NCI-H526 (cell line): ENCODE measurements around the gene ABI3BP.
"Not testable (repeated sequence)": the region's sequence is repeated elsewhere in the genome, so short reads cannot be mapped to it uniquely, and the experiment has no call there.

ENCODE experiments used
- DNase-seq, 2 experiments: peaks; one replicate each; lab custom pipeline; 2025; lab: John Stamatoyannopoulos, UW

The ABI3BP gene, protein sequence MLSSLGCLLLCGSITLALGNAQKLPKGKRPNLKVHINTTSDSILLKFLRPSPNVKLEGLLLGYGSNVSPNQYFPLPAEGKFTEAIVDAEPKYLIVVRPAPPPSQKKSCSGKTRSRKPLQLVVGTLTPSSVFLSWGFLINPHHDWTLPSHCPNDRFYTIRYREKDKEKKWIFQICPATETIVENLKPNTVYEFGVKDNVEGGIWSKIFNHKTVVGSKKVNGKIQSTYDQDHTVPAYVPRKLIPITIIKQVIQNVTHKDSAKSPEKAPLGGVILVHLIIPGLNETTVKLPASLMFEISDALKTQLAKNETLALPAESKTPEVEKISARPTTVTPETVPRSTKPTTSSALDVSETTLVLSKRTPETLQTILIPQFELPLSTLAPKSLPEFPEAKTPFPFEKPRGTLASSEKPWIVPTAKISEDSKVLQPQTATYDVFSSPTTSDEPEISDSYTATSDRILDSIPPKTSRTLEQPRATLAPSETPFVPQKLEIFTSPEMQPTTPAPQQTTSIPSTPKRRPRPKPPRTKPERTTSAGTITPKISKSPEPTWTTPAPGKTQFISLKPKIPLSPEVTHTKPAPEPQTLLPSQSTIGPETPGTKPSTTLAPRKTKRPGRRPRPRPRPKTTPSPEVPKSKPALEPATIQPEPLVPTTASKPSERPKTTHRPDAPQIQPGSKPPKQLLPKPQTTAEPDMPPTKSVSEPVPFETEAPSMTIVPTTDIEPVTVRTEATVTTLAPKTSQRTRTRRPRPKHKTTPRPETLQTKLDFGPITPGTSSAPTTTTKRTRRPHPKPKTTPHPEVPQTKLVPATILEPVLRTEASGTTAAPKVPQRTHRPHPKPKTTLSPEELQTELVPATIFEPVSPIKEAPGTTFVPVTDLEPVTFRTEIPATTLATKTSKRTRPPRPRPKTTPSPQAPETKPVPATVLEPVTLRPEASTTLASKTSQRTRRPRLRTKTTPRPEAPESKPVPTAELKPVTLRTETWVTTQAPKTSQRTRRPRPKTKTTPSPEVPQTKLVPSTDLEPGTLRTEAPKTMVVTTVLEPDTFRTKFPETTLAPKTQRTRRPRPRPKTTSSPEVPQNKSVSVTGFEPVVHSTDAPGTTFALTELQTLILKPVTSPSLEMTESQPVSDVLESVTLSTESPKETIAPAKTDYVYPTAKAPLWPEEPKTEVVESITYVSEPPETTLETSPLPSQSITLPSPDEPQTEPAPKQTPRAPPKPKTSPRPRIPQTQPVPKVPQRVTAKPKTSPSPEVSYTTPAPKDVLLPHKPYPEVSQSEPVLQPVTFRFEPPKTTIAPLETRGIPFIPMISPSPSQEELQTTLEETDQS (N-terminal part only)

GRCh38 chr3:100993309-100993708 lies at the start of gene ABI3BP:
ABI3BP (minus strand) TSS chr3:100993421; CDS start chr3:100993384, 37 bp downstream.
- no peak for DNase-seq

DNA sequence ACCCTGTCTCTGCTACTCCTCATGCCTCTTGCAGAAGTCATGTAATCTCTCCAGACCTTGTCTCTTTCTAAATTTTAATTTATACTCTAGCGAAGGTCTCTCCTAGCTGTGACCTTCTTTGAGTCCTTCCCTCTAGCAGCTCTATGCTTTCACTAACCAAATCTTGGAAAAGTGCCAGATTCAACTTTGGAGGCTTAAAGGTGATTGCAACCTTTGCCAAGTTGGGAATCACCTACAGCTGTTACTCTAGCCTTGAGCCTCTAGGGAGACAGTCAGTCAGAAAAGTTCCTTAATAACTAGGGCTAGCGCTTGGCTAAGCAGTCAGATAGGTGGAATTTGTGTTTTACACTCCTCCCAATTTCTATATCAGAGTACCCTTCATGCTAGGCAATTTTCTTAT lies 46.1 kb upstream of the ABI3BP start:
- no peak for DNase-seq

DNA sequence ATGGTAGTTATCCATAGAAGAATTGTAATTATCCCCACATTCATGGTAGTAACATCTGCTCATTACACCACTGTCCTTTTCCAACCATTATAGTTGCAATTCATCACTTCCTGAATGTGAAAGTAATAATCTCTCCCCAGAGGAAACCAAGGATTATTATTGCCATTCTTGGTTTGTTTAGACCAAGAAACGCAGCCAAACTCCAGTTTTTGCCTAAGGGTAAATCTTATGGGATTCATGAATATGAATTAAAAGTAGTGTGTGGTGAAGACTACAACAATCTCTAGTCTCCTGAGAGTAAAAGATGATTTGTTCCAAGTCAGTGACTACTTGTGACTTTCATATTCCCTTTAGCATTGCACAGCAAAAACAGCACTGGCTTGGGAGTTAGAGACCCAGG lies 45.7 kb upstream of the ABI3BP start:
- DNase-seq = no peak

DNA sequence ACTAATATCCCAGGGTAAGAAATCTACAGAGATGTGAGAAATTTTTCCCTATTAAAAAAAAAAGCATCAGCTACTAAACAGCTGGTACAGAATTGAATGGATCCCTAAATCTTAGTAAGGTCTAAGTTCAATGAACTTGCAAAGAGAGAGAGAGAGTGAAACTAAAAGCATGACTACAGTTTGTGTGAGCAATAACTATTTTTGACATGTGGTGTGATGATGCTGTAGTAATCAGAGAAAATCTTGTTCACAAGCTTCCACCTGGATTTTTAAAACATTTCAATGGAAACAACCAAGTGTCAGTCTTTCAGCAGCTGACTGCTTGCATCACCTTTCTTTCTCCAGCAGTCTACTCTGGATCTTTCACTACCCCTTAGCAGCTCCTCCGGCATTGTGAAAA lies 45.2 kb upstream of the ABI3BP start:
- no peak for DNase-seq

DNA sequence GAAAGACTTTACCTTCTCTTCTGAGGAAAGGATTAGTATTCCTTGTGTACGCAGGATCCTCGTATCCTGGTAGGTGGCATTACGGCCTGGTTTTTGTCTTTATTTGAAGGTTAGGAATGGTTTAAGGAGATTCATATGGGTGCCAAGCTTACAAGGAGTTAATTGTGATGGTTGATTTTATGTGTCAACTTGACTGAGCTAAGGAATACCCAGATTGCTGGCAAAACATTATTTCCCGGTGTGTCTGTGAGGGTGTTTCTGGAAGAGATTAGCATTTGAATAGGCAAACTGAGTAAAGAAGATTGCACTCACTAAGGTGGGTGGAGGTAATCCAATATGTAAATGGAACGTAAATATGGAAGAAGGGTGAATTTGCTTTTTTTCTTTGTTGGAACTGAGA lies 44.4 kb upstream of the ABI3BP start:
- DNase-seq = no peak

DNA sequence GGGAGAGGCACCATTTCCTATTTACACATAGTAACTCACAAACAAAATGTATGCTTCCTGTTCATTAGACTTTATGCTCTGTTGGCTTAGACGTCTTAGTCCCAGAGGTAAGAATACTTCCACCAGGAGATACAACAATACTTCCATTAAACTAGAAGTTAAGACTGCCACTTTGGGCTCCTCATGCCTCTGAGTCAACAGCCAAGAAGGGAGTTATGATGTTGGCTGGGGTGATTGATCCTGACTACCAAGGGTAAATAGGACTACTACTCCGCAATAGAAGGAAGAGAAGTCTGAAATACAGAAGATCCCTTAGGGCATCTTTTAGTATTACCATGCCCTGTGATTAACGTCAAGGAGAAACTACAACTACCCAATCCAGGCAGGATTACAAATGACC lies 43.5 kb upstream of the ABI3BP start:
- DNase-seq = no peak

DNA sequence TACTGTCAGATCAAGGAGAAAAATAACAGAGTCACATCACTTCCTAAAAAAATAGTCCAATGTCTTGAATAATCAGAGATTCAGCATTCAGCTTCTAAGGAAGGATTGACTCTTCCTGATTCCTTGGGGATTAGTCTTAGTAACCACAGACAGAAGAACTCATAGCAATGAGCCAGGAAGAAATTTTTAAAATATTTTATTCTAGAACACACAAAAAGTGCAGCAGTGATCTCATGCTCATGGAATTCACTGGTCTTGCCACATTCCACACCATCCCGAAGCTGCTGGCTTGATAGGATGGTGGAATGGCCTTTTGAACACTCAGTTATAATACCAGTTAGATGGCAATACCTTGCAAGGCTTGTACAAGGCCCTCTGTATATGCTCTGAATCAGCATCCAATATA lies 43.0 kb upstream of the ABI3BP start:
- no peak for DNase-seq

DNA sequence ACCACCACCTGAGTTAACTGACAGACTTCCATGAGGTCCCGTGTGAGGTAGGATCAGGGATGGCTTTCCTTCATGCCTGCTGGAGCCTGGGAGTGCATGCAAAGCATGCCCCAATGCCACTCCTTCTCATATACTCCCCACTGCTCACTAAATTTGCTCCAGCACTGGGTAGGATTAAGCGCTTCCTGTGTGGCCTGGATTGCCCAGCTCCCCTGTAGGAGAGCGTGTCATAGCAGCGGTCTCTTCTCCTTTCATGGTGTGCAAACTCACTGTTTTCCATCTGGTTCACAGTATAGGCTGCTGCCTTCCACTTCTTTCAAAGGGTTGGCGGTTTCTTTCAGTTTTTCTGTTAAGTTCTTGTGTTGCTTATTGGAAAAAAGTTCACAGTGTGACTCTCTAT lies 34.1 kb upstream of the ABI3BP start:
- no peak for DNase-seq

DNA sequence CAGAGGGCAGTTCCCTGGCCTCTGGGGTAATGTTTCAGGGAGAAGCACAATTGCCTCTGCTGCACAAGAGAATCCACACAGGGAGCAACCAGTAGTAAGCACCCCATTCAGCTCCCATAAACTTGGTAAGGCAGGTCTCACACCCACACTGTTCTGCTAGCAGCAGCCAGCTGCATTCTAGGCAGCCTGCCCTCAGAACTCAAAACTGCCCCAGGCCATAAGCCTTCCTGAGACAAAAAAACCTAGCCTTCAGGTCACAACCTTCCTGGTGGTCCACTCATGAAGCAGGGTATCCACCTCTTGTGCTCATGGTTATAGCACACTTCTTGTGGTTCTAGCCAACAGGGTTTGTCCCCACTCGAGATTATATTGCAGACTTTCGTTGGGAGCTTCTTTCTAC lies 33.7 kb upstream of the ABI3BP start:
- no peak for DNase-seq

DNA sequence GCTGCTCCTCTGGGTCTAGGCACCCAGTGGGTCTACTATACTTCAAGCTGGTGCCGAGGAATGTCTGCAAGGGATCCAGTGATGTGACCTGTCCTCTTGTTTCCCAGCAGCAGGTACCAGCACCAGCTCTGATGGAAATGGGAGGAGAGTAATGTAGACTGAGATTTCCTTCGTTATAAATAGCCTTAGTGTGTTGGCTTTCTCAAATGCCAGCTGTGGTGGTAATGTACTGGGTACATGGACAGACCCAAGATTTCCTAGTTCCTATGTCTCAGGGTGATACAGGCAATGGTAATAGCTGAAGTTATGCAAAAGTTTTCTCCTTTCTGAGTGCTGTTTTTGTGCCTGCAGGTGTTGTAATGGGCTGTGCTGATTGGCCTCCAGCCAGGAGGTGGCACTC lies 33.0 kb upstream of the ABI3BP start:
- no peak for DNase-seq

GRCh38 chr3:101020351-101021015 lies 27.3 kb upstream of the ABI3BP start:
- no peak for DNase-seq

DNA sequence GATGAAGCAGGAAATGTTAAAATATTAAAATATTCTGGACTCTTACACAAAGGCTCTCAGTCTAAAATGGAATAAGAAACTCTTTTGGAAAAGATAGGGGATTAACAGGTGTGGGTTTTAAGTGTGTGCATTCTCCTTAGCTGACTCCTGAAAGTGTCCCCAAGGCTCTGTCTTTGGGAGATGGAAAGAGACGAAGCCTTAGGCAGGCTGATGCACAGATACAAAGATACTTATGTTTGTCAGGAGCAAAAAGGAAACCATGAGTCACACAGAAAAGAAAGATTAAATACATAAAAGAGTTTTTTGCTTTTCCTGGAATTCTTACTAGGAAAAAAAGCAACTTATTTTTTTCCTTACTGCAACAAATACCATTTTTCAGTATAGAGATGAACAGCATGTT lies 23.8 kb upstream of the ABI3BP start:
- no peak for DNase-seq

DNA sequence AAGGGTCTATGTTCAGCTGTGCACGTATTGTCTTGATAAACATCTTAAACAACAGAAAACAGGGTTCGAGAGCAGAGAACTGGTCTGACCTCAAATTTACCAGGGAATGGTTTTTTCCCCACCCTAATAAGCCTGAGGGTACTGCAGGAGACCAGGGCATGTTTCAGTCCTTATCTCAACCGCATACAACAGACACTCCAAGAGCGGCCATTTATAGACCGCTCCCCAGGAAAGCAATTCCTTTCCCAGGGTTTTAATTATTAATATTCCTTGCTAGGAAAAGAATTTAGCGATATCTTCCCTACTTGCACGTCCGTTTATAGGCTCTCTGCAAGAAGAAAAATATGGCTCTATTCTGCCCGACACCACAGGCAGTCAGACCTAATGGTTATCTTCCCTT lies 19.1 kb upstream of the ABI3BP start:
- not testable (repeated sequence) for DNase-seq

GRCh38 chr3:101011136-101011535 lies 17.9 kb upstream of the ABI3BP start:
- DNase-seq = no peak

DNA sequence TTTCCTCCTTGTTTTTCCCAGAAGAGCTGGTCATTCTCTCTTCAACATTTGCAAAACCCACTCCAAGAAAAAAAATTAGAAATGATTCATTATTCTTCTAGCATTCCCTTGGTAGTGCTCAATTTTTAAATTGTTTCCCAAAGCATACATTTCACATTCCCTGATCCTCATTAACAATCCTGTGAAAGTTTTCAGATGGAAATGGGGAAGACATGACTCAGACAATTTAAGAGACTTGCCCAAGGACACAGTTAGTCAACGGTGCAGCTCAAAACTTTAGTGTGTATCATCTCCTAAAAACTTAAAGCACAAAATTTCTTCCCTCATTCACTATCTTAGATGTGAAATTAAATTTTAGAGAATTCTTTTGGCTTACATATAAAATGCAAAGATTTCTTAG lies 17.1 kb upstream of the ABI3BP start:
- DNase-seq = no peak

- DNase-seq = no peak
Observed at GRCh38 chr3:101009386-101009785, 16.2 kb upstream of the ABI3BP start.

DNA sequence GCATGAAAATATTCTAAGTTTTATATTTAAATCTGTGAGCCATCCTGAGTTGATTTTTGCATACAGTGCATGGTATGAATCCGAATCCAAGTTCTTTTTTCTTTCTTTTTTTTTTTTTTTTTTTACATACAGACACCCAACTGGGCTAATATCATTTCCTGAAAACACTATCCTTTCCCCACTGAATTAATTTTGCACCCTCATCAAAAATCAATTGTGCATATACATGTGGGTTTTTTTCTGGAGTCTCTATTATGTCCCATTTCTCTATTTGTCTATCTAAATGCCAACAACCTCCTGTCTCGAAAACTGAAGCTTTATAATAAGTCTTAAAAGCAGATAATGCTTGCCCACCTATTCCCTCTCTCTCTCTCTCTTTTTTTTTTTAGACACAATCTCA lies 5.9 kb upstream of the ABI3BP start:
- no peak for DNase-seq

- DNase-seq = no peak
Observed at GRCh38 chr3:100994809-100995208, 1.6 kb upstream of the ABI3BP start.

GRCh38 chr3:100994187-100994586 lies 966 bp upstream of the ABI3BP start:
- DNase-seq = no peak

DNA sequence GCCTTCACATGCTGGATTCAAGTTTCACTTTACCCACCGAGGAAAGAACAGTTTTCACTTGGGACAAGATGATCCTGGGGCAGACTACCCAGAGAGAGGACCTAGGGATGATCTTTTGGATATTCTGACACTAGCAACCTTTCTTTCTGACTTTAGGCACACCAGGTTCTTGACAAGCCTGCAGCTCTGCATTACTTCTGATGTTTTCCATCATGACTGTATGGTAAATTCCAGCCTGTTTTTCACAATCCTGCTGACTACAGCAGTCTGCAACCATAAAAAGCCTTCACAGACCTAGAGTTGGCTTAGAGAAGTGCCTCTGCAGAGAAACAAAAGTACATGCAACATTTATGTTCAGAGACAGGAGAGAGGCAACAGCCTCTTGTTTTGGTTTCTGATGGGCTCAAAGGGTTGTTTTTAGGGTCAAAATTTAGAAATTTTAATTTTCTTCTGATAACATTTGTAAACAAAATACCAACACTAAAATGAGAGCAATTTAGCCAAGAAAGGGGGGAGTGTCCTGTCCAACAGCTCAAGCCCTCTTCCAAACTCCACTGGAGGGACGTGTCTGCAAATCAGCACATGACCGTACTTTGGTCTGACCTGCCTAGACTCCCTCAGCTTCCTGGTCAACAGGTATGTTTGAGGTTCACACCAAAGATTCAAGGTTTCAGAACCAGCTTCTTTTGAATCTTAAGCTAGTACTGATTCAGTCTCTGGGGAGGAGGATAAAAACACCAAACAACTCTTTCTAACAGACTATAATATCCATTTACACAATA lies 799 bp downstream of the ABI3BP start:
- DNase-seq = no peak

- no peak for DNase-seq
Observed at GRCh38 chr3:100988080-100988479, 5.1 kb downstream of the ABI3BP start.
